Naive thymus-derived CD8-positive, alpha-beta T cell (primary cell): ENCODE results near the gene THAP3. TPM values are rescaled to one million over a fixed set of nuclear protein-coding genes. Genes with fewer than 3 reads are reported as not detected.

Experiments used
- ATAC-seq, 2 donors: fragments of 150-1000 bp; cut with Tn5 transposase in 1 of 2; sonication (Bioruptor Pico), chemical (Tn5 transposase) in 1 of 2; 1 replicate in 1 of 2; 2 replicates in 1 of 2; pipeline ENCODE4 v1.10.0; 2021; ENCODE audit warnings: mild to moderate bottlenecking in 2 of 2, moderate library complexity in 2 of 2
- POLR2A ChIA-PET: fragments of 350-600 bp; sonication (Branson Sonifier 250); formaldehyde crosslinking; loops from one replicate; lab custom pipeline; 2021; ENCODE audit warnings: antibody characterized with exemption; lab: Charles Lee
- DNase-seq, 10 donors: peaks; one replicate each; pipeline versions ENCODE4 v3.0.0 to v3.0.0-alpha.2; 2020 to 2022
- H3K27ac Mint-ChIP-seq, 10 donors: one replicate each; pipeline ENCODE4 v1.8.0; 2020 to 2022; ENCODE audit warnings: mild to moderate bottlenecking in 10 of 10, mixed read lengths in 10 of 10, moderate library complexity in 4 of 10, inconsistent platforms in 1 of 10
- H3K27me3 Mint-ChIP-seq, 5 donors: one replicate each; pipeline ENCODE4 v1.8.0; 2021 to 2022; ENCODE audit warnings: mixed read lengths in 5 of 5
- H3K36me3 Mint-ChIP-seq, 3 donors: one replicate each; pipeline ENCODE4 v1.8.0; 2020 to 2022; ENCODE audit warnings: mixed read lengths in 3 of 3, mild to moderate bottlenecking in 2 of 3, inconsistent platforms in 1 of 3
- H3K4me1 Mint-ChIP-seq, 4 donors: one replicate each; pipeline ENCODE4 v1.8.0; 2021 to 2022; ENCODE audit warnings: mixed read lengths in 4 of 4
- H3K4me3 Mint-ChIP-seq, 10 donors: one replicate each; pipeline ENCODE4 v1.8.0; 2020 to 2022; ENCODE audit warnings: mild to moderate bottlenecking in 10 of 10, mixed read lengths in 10 of 10, moderate library complexity in 6 of 10, inconsistent platforms in 1 of 10
- H3K9me3 Mint-ChIP-seq, 9 donors: one replicate each; pipeline ENCODE4 v1.8.0; 2020 to 2022; ENCODE audit warnings: mixed read lengths in 9 of 9, mild to moderate bottlenecking in 3 of 9, inconsistent platforms in 1 of 9, moderate library complexity in 1 of 9
- polyA plus RNA-seq, 3 donors: library from polyadenylated mRNA; unstranded; fragments of 300-500 nt; fragmentation: Illumina TruSeq; gene quantifications; one replicate each; pipeline ENCODE4 v1.2.3, GENCODE V29; 2021
- total RNA-seq, 8 experiments: library from RNA in 2 of 8; stranded (reverse) in 2 of 8; gene quantifications; one replicate each; pipeline ENCODE4 v1.2.3 and lab custom pipeline; 2021 to 2026

THAP3 gene
- total and polyA plus RNA-seq, 5 experiments from 2014 or later, result 20.1 to 30.7 (median 26.5) TPM

- POLR2A ChIA-PET, result interaction anchor here (0.6 to 7.9 kb wide), 12 partner anchors 9 to 141 kb away, joined by 3 to 156 read pairs (median 15); partner anchors contain the start of genes NOL9, PHF13, TAS1R1 and THAP3
- ATAC-seq (peak; percentile 25 to 31), DNase-seq (peak in 9 of 10 donors; percentile 41 to 80 (median 57))
- Mint-ChIP-seq H3K4me3 (peak overlapping the region; percentile 96 to 99 (median 99)), H3K27me3 (no peaks in the 10 kb centered on the region), H3K36me3 (peaks cover 0 to 21% (median 4%) of the 10 kb centered on the region in 3 donors), H3K9me3 (no peaks in the 10 kb centered on the region), H3K27ac (peak overlapping the region; percentile 91 to 98 (median 97)), H3K4me1 (peaks cover 14 to 56% (median 53%) of the 10 kb centered on the region in 4 donors)
Measured at GRCh38 chr1:6601049-6601922, 23.4 kb upstream of the THAP3 start.

DNA sequence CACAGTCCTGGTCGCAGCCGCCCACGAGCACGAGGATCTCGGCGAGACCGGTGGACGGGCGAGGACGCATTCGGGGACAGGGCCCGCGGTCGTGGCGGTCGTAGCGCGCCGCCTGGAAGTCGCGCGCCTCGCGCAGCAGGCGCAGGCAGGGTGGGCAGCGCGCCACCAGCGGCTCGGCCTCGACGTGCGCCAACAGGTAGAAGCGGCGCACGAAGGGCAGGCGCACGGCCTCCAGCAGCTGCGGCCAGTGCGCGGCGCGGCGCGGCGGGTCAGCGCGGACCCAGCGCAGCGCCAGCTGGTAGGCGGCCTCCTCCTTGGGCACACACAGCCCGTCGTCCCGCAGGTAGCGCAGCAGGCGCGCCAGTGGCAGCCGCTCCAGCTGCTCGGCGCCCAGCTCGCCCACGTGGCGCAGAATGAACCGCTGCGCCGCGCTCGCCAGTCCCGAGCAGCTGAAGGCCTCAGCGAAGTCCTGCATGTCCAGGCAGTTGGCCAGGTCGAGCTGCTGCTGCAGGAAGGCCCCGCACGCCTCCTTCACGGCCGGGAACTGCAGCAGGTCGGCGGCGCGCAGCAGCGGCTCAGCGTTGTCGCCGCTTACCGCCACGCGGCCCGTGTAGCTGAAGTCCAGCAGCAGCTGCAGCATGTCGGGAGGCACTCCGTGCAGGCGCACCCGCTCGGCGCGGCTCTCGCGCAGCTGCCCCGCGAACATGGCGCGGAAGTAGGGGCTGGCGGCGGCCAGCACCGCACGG, 22.6 kb upstream of the THAP3 start:
- Mint-ChIP-seq H3K4me1 (peaks cover 13 to 48% (median 46%) of the 10 kb centered on the region in 4 donors), H3K36me3 (peaks cover 0 to 17% (median 4%) of the 10 kb centered on the region in 3 donors)

GRCh38 chr1:6602669-6603237, 21.9 kb upstream of the THAP3 start, which contains the start of gene KLHL21:
KLHL21 (minus strand) TSS chr1:6602869; CDS start chr1:6602817, 52 bp downstream.
- peak; percentile 72 to 90 (median 81) for DNase-seq
- Mint-ChIP-seq H3K4me1 (peaks cover 13 to 43% (median 39%) of the 10 kb centered on the region in 4 donors), H3K36me3 (peaks cover 0 to 11% (median 4%) of the 10 kb centered on the region in 3 donors), H3K27ac (peak within 1 kb of the TSS; percentile 95 to 99 (median 98)), H3K27me3 (no peaks in the 10 kb centered on the region), H3K4me3 (peak within 1 kb of the TSS; percentile 96 to 99 (median 99)), H3K9me3 (no peaks in the 10 kb centered on the region)
- peak; percentile 52 to 62 for ATAC-seq
- POLR2A ChIA-PET, result interaction anchor here (0.5 to 7.9 kb wide), 19 partner anchors 11 to 371 kb away, joined by 3 to 156 read pairs (median 7); partner anchors contain the start of genes CAMTA1, NOL9, PHF13 and PLEKHG5

More for the DNA sequence above, 22.6 kb upstream of the THAP3 start:
- Mint-ChIP-seq H3K27me3 (no peaks in the 10 kb centered on the region), H3K9me3 (no peaks in the 10 kb centered on the region), H3K27ac (peak overlapping the region in 9 of 10 donors; percentile 90 to 98 (median 97)), H3K4me3 (peak overlapping the region; percentile 96 to 99 (median 99))
- POLR2A ChIA-PET, result interaction anchor here (0.5 to 7.9 kb wide), 15 partner anchors 10 to 370 kb away, joined by 3 to 156 read pairs (median 9); partner anchors contain the start of genes CAMTA1, NOL9, PHF13 and PLEKHG5
- DNase-seq, result peak in 7 of 10 donors; percentile 13 to 66 (median 39)
- peak; percentile 35 to 48 for ATAC-seq

GRCh38 chr1:6603238-6603914, 21.3 kb upstream of the THAP3 start:
- peaks cover 0 to 6% (median 2%) of the 10 kb centered on the region in 3 donors for H3K36me3 Mint-ChIP-seq
- POLR2A ChIA-PET, result interaction anchor here (0.9 to 7.9 kb wide), 16 partner anchors 10 to 182 kb away, joined by 3 to 156 read pairs (median 8); partner anchors contain the start of genes CAMTA1, NOL9, PHF13 and PLEKHG5
- peak overlapping the region; percentile 88 to 96 (median 89) for H3K4me3 Mint-ChIP-seq
- H3K27me3 Mint-ChIP-seq, result no peaks in the 10 kb centered on the region
- no peaks in the 10 kb centered on the region for H3K9me3 Mint-ChIP-seq
- DNase-seq (peak in 9 of 10 donors; percentile 45 to 79 (median 73)), ATAC-seq (peak; percentile 47 to 57)
- H3K4me1 Mint-ChIP-seq, result peaks cover 13 to 39% (median 36%) of the 10 kb centered on the region in 4 donors
- peak overlapping the region; percentile 94 to 99 (median 98) for H3K27ac Mint-ChIP-seq

DNA sequence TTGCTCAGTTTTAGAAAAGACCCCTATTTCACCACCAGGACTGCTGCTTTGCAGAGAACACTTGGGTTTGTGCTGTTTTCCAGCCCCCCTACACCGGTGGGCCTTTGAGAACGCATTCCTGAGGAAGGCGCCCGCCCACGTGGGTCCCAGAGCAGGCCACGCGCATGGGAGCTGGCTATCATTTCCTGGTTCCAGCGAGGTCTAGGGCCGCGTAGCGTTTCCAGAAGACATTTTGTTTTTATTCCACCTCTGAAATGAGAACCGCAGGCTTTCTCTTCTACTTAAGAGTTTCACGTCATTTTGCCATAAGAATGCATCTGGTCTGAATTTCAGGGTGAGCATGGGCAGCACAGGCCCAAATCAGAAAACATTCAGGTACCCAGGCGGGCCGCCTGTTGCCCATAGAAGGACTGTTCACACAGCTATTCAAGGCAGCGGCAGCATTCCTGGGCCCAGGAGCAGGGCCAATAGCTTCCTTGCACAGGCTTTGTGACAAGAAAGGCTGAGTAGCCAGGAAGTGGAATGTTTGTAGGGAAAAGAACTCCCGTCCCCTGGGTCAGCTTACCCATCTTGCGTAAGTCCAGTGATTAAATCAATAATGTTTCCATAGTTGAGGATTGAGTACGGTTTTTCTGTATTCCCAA, 20.6 kb upstream of the THAP3 start:
- Mint-ChIP-seq H3K27me3 (no peaks in the 10 kb centered on the region), H3K36me3 (no peaks in the 10 kb centered on the region), H3K4me1 (peaks cover 13 to 34% (median 32%) of the 10 kb centered on the region in 4 donors), H3K27ac (peak overlapping the region; percentile 94 to 99 (median 98)), H3K9me3 (no peaks in the 10 kb centered on the region), H3K4me3 (peak overlapping the region; percentile 88 to 96 (median 89))
- ATAC-seq, result no peak
- POLR2A ChIA-PET, result interaction anchor here (0.9 to 7.9 kb wide), 15 partner anchors 10 to 181 kb away, joined by 3 to 156 read pairs (median 10); partner anchors contain the start of genes CAMTA1, NOL9, PHF13 and PLEKHG5
- DNase-seq, result no peak

DNA sequence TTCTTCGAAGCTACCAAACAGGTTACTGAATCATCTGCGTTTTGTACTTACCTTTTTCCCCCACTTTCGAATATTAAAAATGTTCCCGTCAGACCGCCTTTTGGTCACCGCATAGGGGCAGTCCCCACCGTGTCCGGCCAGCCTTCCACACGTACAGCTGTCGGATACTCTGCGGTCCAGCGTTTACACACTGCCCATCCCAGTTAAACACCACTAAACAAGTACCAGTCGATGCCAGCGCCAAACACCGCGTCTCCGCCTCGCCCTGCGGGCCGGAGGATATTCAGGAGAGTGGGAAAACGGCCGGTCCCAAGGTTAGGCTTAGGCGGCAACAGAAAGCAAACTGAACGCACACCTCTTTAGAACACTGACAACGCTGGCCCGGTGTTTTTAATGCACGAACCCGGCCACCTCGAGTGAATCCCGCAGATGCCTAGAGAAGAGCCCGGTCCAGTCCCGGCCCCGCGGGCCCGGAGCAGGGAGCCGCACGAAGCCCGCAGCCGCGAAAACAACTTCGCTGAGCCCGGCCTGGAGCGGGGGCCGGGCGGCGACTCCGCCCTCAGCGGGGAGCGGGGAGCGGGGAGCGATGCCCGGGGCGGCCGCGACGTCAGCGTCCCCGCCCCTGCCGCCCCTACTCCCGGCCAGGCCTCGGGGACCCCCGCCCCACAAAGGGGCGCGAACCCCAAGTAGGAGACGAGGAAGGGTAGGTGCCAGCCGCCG, 11.9 kb upstream of the THAP3 start:
- POLR2A ChIA-PET, result interaction anchor here (0.7 to 10.0 kb wide), 4 partner anchors 11 to 150 kb away, joined by 3 to 156 read pairs (median 4); partner anchors contain the start of genes KLHL21 and ZBTB48
- H3K9me3 Mint-ChIP-seq, result no peaks in the 10 kb centered on the region
- peak overlapping the region; percentile 84 to 96 (median 93) for H3K4me3 Mint-ChIP-seq
- peak overlapping the region; percentile 40 to 98 (median 90) for H3K27ac Mint-ChIP-seq
- DNase-seq (peak in 3 of 10 donors; percentile 15 to 28 (median 15)), ATAC-seq (peak; percentile 34 to 51)
- peaks cover 11 to 40% (median 24%) of the 10 kb centered on the region in 4 donors for H3K4me1 Mint-ChIP-seq
- no peaks in the 10 kb centered on the region for H3K36me3 Mint-ChIP-seq
- H3K27me3 Mint-ChIP-seq, result no peaks in the 10 kb centered on the region

GRCh38 chr1:6613361-6614018, 11.2 kb upstream of the THAP3 start, which contains the start of gene PHF13:
PHF13 (plus strand) TSS chr1:6613731; CDS start chr1:6614067, 336 bp downstream.
- Mint-ChIP-seq H3K27ac (peak within 1 kb of the TSS; percentile 40 to 98 (median 91)), H3K4me3 (peak within 1 kb of the TSS; percentile 85 to 96 (median 93)), H3K4me1 (peaks cover 11 to 41% (median 24%) of the 10 kb centered on the region in 4 donors), H3K9me3 (no peaks in the 10 kb centered on the region), H3K36me3 (no peaks in the 10 kb centered on the region), H3K27me3 (no peaks in the 10 kb centered on the region)
- DNase-seq (peak; percentile 96 to 100 (median 99)), ATAC-seq (peak; percentile 90 to 97)
- POLR2A ChIA-PET, result interaction anchor here (0.8 to 10.0 kb wide), 6 partner anchors 8 to 171 kb away, joined by 4 to 156 read pairs (median 5); partner anchors contain the start of genes KLHL21, NOL9, TAS1R1 and ZBTB48

DNA sequence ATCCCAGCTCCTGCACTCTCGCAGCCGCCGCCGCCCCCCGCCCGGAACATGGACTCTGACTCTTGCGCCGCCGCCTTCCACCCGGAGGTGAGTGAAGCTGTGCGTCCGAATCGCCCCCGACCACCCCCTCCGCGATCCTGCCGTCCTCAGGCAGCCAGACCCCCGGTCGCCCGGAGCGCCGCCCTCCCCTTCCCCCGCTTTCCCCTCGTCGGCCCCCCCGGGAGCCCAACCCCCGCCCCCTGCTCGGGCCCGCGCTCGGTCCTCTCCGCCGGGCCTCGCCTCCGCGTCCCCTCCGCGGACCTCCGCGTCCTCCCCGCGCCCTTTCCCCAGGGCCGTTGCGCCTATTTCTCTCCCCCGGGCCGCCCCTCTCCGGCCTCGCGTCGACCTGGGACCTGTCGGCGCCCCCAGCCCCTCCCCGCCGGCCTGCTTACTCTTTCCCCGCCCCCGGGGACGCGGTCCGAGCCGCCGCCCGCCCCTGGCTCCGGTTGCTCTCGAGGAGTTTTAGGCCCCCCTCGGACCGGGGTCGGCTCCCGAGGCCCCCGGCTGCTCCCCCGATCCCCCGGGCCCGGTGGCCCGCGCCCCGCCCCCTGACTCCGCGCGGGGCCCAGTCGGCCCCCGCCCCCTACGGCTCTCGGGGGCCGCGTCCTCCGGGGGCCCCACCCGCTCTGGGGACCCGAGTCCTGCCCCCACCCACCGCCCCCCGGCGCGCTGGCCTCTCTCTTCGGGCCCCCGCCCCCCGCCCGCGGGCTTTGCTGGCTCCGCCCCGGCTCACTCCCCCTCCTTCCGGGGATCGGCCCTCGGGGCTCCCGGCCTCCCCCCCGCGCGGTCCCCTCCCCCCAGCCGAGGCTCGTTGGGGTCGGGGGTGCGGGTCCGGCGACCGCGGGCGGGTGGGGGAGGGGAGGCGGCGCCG, 10.4 kb upstream of the THAP3 start:
- DNase-seq, result peak; percentile 16 to 79 (median 46)
- Mint-ChIP-seq H3K4me3 (peak overlapping the region; percentile 36 to 94 (median 88)), H3K4me1 (peaks cover 11 to 41% (median 24%) of the 10 kb centered on the region in 4 donors), H3K27me3 (no peaks in the 10 kb centered on the region), H3K27ac (no peak overlapping the region), H3K9me3 (no peaks in the 10 kb centered on the region), H3K36me3 (peaks cover 0 to 6% (median 0%) of the 10 kb centered on the region in 3 donors)
- ATAC-seq, result peak in 1 of 2 donors; percentile 5
- POLR2A ChIA-PET, result interaction anchor here (0.8 to 10.0 kb wide), 6 partner anchors 8 to 170 kb away, joined by 4 to 156 read pairs (median 5); partner anchors contain the start of genes KLHL21, NOL9, TAS1R1 and ZBTB48
